Suprapubic skin (tissue), 4 donors: Measurements from ENCODE around the gene EMC1. TPM values are rescaled to one million over a fixed set of nuclear protein-coding genes. Genes with fewer than 3 reads are reported as not detected.
"Not testable (repeated sequence)": the region's sequence is repeated elsewhere in the genome, so short reads cannot be mapped to it uniquely, and the experiment has no call there.

Experiments
- DNase-seq, 2 donors: peaks; one replicate each; pipeline ENCODE4 v3.0.0-alpha.2; 2019; ENCODE audit warnings: low spot score in 2 of 2
- H3K27ac ChIP-seq: fragments of 200-600 bp; sonication (generic); one replicate; pipeline ENCODE4 v1.5.1; 2019
- H3K27me3 ChIP-seq: fragments of 200-600 bp; sonication (generic); one replicate; pipeline ENCODE4 v1.5.1; 2019
- H3K36me3 ChIP-seq: fragments of 200-600 bp; sonication (generic); one replicate; pipeline ENCODE4 v1.5.1; 2019
- H3K4me1 ChIP-seq: fragments of 200-600 bp; sonication (generic); one replicate; pipeline ENCODE4 v1.5.1; 2019
- H3K4me3 ChIP-seq: fragments of 200-600 bp; sonication (generic); one replicate; pipeline ENCODE4 v1.5.1; 2019; ENCODE audit warnings: mild to moderate bottlenecking
- H3K9me3 ChIP-seq: fragments of 200-600 bp; sonication (generic); one replicate; pipeline ENCODE4 v1.5.1; 2019
- CTCF ChIP-seq, 2 donors: fragments of 200-600 bp in 1 of 2; fragments of 450-650 bp in 1 of 2; sonication (generic) in 1 of 2; IDR thresholded peaks; one replicate each; pipeline ENCODE4 v1.5.1; 2016 to 2019; ENCODE audit warnings: antibody characterized with exemption in 2 of 2, mild to moderate bottlenecking in 1 of 2, moderate library complexity in 1 of 2
- EP300 ChIP-seq: sonication (generic); formaldehyde crosslinking; IDR thresholded peaks from one replicate; pipeline ENCODE4 v1.6.1; 2017; ENCODE audit warnings: antibody characterized with exemption
- POLR2A ChIP-seq, 2 donors: fragments of 450-650 bp; IDR thresholded peaks; one replicate each; pipeline ENCODE4 v1.6.1; 2017; ENCODE audit warnings: antibody characterized with exemption in 2 of 2, mild to moderate bottlenecking in 2 of 2, moderate library complexity in 2 of 2
- POLR2AphosphoS5 ChIP-seq, 3 donors: sonication (generic); formaldehyde crosslinking; IDR thresholded peaks; one replicate each; pipeline ENCODE4 v1.6.1; 2017; ENCODE audit warnings: antibody characterized with exemption in 3 of 3
- WGBS: methylation state at CpG from one replicate; pipeline ENCODE4 v1.1.5; 2018; 5-methylcytosine and 5-hydroxymethylcytosine counted together
- total RNA-seq, 4 donors: library from RNA; depleted of rRNA; stranded (reverse); fragments of >200 nt; gene quantifications; one replicate each; pipeline ENCODE4 v1.1.0, GENCODE V29; 2016

The EMC1 gene
- total RNA-seq, 4 donors from 2014 or later, result 33.5 to 83.4 (median 48.9) TPM

- Histone ChIP-seq H3K4me1 (no peaks in the 10 kb centered on the region), H3K4me3 (no peak overlapping the region), H3K27ac (no peak overlapping the region), H3K36me3 (peaks cover 99% of the 10 kb centered on the region), H3K27me3 (no peaks in the 10 kb centered on the region), H3K9me3 (no peaks in the 10 kb centered on the region)
- DNase-seq, result no peak
- TF ChIP-seq CTCF (IDR thresholded peaks at IDR 0.05) (no peak), POLR2A (IDR thresholded peaks at IDR 0.05) (no peak), EP300 (no peak), POLR2AphosphoS5 (IDR thresholded peaks at IDR 0.05) (no peak)
- 95% methylated on average over 3 of the region's 3 CpGs for WGBS
Measured at GRCh38 chr1:19234224-19234623, 17.1 kb downstream of the EMC1 start.

GRCh38 chr1:19232524-19232846, 18.8 kb downstream of the EMC1 start:
- TF ChIP-seq POLR2AphosphoS5 (IDR thresholded peaks at IDR 0.05), result no peak
- no peak for TF ChIP-seq EP300
- TF ChIP-seq POLR2A (IDR thresholded peaks at IDR 0.05), result no peak
- TF ChIP-seq CTCF (IDR thresholded peaks at IDR 0.05), result no peak
- H3K27ac ChIP-seq, result no peak overlapping the region
- no peak for DNase-seq

GRCh38 chr1:19231736-19232523, 19.4 kb downstream of the EMC1 start:
- H3K9me3 ChIP-seq, H3K27me3 ChIP-seq, H3K4me1 ChIP-seq, H3K4me3 ChIP-seq, DNase-seq: not testable (repeated sequence)
- WGBS, result 85% methylated on average over 14 of the region's 16 CpGs
- H3K27ac ChIP-seq, result peak overlapping the region; percentile 48
- H3K36me3 ChIP-seq, result peaks cover 99% of the 10 kb centered on the region

More at GRCh38 chr1:19232524-19232846, 18.8 kb downstream of the EMC1 start:
- Histone ChIP-seq H3K9me3 (no peaks in the 10 kb centered on the region), H3K27me3 (no peaks in the 10 kb centered on the region), H3K4me3 (no peak overlapping the region), H3K4me1 (no peaks in the 10 kb centered on the region), H3K36me3 (peaks cover 99% of the 10 kb centered on the region)

- 85% methylated on average over 6 of the region's 6 CpGs for WGBS
- H3K4me3 ChIP-seq, result no peak overlapping the region
- H3K27me3 ChIP-seq, result no peaks in the 10 kb centered on the region
- no peak for DNase-seq
- peaks cover 99% of the 10 kb centered on the region for H3K36me3 ChIP-seq
- H3K4me1 ChIP-seq, result no peaks in the 10 kb centered on the region
- TF ChIP-seq CTCF (IDR thresholded peaks at IDR 0.05), result no peak
- no peak for TF ChIP-seq EP300
- TF ChIP-seq POLR2AphosphoS5 (IDR thresholded peaks at IDR 0.05), result no peak
- no peak for TF ChIP-seq POLR2A (IDR thresholded peaks at IDR 0.05)
- H3K27ac ChIP-seq, result no peak overlapping the region
- H3K9me3 ChIP-seq, result no peaks in the 10 kb centered on the region
Measured at GRCh38 chr1:19229828-19230325, 21.4 kb downstream of the EMC1 start.

GRCh38 chr1:19229229-19229628, 22.1 kb downstream of the EMC1 start:
- H3K27ac ChIP-seq, result no peak overlapping the region
- WGBS, result 69% methylated on average over 3 of the region's 3 CpGs
- no peaks in the 10 kb centered on the region for H3K4me1 ChIP-seq
- TF ChIP-seq CTCF (IDR thresholded peaks at IDR 0.05), result no peak
- no peak for TF ChIP-seq EP300
- TF ChIP-seq POLR2A (IDR thresholded peaks at IDR 0.05), result no peak
- no peak for TF ChIP-seq POLR2AphosphoS5 (IDR thresholded peaks at IDR 0.05)
- no peak overlapping the region for H3K4me3 ChIP-seq
- no peaks in the 10 kb centered on the region for H3K27me3 ChIP-seq
- DNase-seq, result no peak
- H3K9me3 ChIP-seq, result no peaks in the 10 kb centered on the region
- H3K36me3 ChIP-seq, result peaks cover 99% of the 10 kb centered on the region
